ENCODE results near the gene FGA.

GRCh38 chr4:154560824-154561231, 29.7 kb downstream of the FGA start:
- TF ChIP-seq CTCF (conservative IDR thresholded peaks at IDR 0.05) (no peak), EZH2 (IDR thresholded peaks at IDR 0.05; ENCODE audit: low read depth) (no peak)
